Hepatic stellate cell (primary cell): Measurements from ENCODE around the gene ARHGAP22.

Source experiments
- DNase-seq: peaks from one replicate; pipeline ENCODE4 v3.0.0; 2011; ENCODE audit warnings: low spot score

ARHGAP22 gene

GRCh38 chr10:48607356-48608278 is 2.7 kb upstream of the ARHGAP22 start:
- no peak for DNase-seq

- peak; percentile 92 for DNase-seq
Observed at GRCh38 chr10:48606530-48607355, 1.9 kb upstream of the ARHGAP22 start.

GRCh38 chr10:48605786-48606529 is 1.1 kb upstream of the ARHGAP22 start:
- no peak for DNase-seq

GRCh38 chr10:48604039-48604990 is 558 bp downstream of the ARHGAP22 start:
- DNase-seq: no peak

- DNase-seq: no peak
Observed at GRCh38 chr10:48603421-48604038, 1.3 kb downstream of the ARHGAP22 start.

- no peak for DNase-seq
Observed at GRCh38 chr10:48602401-48603135, 2.3 kb downstream of the ARHGAP22 start.

- no peak for DNase-seq
Observed at GRCh38 chr10:48601789-48602188, 3.1 kb downstream of the ARHGAP22 start.

GRCh38 chr10:48600645-48601505 is 4.0 kb downstream of the ARHGAP22 start:
- DNase-seq: no peak

GRCh38 chr10:48599830-48600134 is 5.1 kb downstream of the ARHGAP22 start:
- DNase-seq: no peak

GRCh38 chr10:48598936-48599829 is 5.7 kb downstream of the ARHGAP22 start:
- DNase-seq: no peak

GRCh38 chr10:48598243-48598935 is 6.5 kb downstream of the ARHGAP22 start:
- no peak for DNase-seq

GRCh38 chr10:48595539-48595932 is 9.3 kb downstream of the ARHGAP22 start:
- DNase-seq: no peak

GRCh38 chr10:48594803-48595538 is 9.9 kb downstream of the ARHGAP22 start:
- no peak for DNase-seq

GRCh38 chr10:48594371-48594770 is 10.5 kb downstream of the ARHGAP22 start:
- DNase-seq: no peak

- DNase-seq: no peak
Observed at GRCh38 chr10:48592346-48592745, 12.5 kb downstream of the ARHGAP22 start.

- DNase-seq: no peak
Observed at GRCh38 chr10:48590945-48591344, 13.9 kb downstream of the ARHGAP22 start.

GRCh38 chr10:48589266-48589665 is 15.6 kb downstream of the ARHGAP22 start:
- DNase-seq: peak; percentile 94
